Memory B cell (primary cell): ENCODE data around the gene GPR35.

Experiments used
- ATAC-seq: fragments of 150-1000 bp; cut with Tn5 transposase; 2 replicates; pipeline ENCODE4 v1.10.0; 2021; ENCODE audit warnings: low read depth, mild to moderate bottlenecking, moderate library complexity
- DNase-seq, 2 donors: peaks; one replicate each; pipeline ENCODE4 v3.0.0; 2022; ENCODE audit warnings: low spot score in 2 of 2
- H3K27ac Mint-ChIP-seq: one replicate; pipeline ENCODE4 v1.8.0; 2022; ENCODE audit warnings: mild to moderate bottlenecking, moderate library complexity, mixed read lengths
- H3K27me3 Mint-ChIP-seq: one replicate; pipeline ENCODE4 v1.8.0; 2022; ENCODE audit warnings: mixed read lengths
- H3K36me3 Mint-ChIP-seq: one replicate; pipeline ENCODE4 v1.8.0; 2022; ENCODE audit warnings: mild to moderate bottlenecking, mixed read lengths
- H3K4me1 Mint-ChIP-seq: one replicate; pipeline ENCODE4 v1.8.0; 2022; ENCODE audit warnings: mixed read lengths
- H3K4me3 Mint-ChIP-seq: one replicate; pipeline ENCODE4 v1.8.0; 2022; ENCODE audit warnings: mild to moderate bottlenecking, moderate library complexity, mixed read lengths
- H3K9me3 Mint-ChIP-seq: one replicate; pipeline ENCODE4 v1.8.0; 2022; ENCODE audit warnings: mixed read lengths

GPR35 gene

DNA sequence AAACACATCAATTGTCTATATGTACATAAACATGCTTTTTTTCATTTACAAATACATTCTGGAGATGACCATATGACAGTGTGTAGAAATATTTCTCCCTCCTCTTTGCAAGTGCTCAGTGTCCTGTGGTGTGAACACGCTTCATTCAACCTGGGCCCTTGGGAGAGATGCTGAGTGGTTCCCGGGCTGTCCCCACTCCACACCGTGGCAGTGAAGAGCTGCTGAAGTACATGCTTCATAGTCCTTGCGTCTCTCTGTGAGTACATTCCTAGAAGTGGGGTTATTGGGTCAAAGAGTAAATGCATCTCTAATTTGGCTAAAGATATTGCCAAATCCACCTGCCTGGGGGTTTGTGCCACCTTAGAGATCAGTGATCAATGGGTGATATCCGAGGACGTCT is 6.5 kb upstream of the GPR35 start:
- Mint-ChIP-seq H3K36me3 (peaks cover 7% of the 10 kb centered on the region), H3K9me3 (peaks cover 3% of the 10 kb centered on the region), H3K4me3 (no peak overlapping the region), H3K27me3 (peaks cover 10% of the 10 kb centered on the region), H3K27ac (no peak overlapping the region), H3K4me1 (peaks cover 3% of the 10 kb centered on the region)
- no peak for ATAC-seq
- no peak for DNase-seq

DNA sequence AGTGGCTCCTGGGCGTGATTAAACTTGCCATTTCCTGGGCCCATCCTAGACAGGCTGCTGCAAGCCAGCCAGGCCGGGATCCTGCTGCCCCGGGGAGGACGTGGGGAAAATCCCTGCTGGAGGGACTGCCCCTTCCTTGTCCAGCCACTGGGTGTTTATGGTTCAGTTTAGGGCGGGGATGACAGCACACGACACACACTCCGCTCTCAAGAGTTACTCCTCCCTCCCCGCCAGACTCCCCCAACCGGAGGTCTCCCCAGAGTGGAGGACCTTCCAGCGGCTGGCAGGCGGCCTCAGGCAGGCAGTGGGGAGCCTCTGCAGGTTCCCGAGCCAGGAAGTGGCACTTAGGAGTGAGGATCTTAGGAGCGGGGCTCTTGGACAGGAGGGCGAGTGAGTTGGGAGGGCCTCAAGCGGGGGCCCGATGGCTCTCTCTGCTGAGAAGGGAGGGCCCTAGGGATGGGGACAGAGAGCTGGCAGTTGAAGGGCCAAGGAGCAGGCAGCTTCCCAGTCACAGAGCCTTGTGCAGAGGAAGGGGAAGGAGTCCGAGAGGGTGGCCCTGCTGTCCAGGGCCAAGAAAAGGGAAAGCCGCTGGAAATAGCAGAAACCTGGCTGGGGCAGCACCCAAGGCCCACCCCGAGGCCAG is 5.7 kb upstream of the GPR35 start:
- Mint-ChIP-seq H3K4me1 (peaks cover 3% of the 10 kb centered on the region), H3K27ac (no peak overlapping the region), H3K27me3 (peaks cover 13% of the 10 kb centered on the region), H3K9me3 (peaks cover 3% of the 10 kb centered on the region), H3K4me3 (no peak overlapping the region), H3K36me3 (peaks cover 7% of the 10 kb centered on the region)
- DNase-seq: no peak
- ATAC-seq: no peak

DNA sequence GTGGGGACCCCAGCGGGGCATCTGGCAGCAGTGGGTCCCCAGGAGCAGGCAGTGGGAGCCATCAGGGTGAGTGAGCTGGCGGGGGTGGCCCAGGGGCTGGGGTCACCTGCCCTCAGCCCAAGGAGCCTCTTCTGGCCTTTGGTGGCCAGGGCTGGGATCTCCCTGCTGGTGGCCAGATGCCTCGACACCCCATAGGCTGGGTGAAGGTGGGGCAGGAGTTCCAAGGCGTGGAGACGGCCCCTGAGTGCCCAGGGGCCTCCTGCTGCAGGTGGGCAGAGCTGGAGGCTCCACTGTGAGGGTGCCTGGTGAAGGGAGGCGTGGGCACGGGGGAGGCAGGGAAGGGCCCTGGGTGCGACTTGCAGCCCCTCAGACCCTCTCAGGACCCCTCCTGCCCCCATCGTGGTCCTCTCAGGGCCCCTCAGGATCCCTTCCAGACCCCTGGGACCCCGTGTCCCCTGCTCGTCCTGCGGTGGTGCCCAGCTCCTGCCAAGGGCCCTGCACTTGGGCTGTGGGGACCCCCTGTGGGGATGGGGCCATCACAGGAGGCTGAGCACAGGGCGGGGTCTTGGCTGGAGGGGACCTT is 5.0 kb upstream of the GPR35 start:
- H3K4me3 Mint-ChIP-seq: no peak overlapping the region
- DNase-seq: no peak
- no peak overlapping the region for H3K27ac Mint-ChIP-seq
- peaks cover 8% of the 10 kb centered on the region for H3K4me1 Mint-ChIP-seq
- H3K36me3 Mint-ChIP-seq: peaks cover 7% of the 10 kb centered on the region
- H3K9me3 Mint-ChIP-seq: peaks cover 3% of the 10 kb centered on the region
- no peak for ATAC-seq
- H3K27me3 Mint-ChIP-seq: peaks cover 13% of the 10 kb centered on the region

DNA sequence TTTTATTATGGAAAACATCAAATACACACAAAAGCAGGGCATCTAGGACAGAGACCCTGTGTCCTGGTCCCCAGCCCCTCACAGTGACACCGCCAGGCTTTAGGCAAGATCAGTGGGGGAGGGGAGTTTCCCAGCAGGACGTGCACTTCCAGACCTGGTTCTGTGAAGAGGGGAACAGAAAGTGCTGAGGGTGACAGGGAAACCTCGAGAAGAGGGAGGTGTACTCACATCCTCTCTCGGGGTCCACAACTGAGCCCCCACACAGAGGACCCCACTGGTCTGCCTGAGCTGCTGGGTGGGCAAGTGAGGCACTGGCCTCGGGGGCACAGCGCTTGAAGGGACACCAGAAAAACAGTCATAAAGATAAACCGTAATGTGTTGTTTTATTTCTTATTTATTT is 4.4 kb upstream of the GPR35 start:
- Mint-ChIP-seq H3K4me1 (peaks cover 12% of the 10 kb centered on the region), H3K27me3 (peaks cover 13% of the 10 kb centered on the region), H3K36me3 (peaks cover 7% of the 10 kb centered on the region), H3K4me3 (no peak overlapping the region), H3K9me3 (peaks cover 3% of the 10 kb centered on the region), H3K27ac (no peak overlapping the region)
- DNase-seq (no peak), ATAC-seq (no peak)

DNA sequence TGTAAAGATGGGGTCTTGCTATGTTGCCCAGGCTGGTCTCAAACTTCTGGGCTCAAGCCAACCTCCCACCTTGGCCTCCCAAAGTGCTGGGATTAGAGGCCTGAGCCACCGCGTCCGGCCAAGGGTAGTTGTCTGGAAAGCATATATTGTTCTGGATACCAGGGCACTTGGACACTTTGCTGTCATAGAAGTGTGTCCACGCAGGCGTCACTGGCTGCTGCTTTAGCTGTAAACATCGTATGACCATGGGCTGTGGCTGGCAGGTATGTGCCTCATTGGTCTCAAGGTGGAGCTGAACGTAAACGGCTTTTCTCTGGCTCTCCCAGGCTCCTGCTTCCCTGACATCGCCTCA is 3.2 kb upstream of the GPR35 start:
- ATAC-seq: no peak
- peaks cover 18% of the 10 kb centered on the region for H3K4me1 Mint-ChIP-seq
- peak overlapping the region; percentile 11 for H3K4me3 Mint-ChIP-seq
- peaks cover 1% of the 10 kb centered on the region for H3K9me3 Mint-ChIP-seq
- no peak for DNase-seq
- H3K27ac Mint-ChIP-seq: peak overlapping the region; percentile 38
- peaks cover 7% of the 10 kb centered on the region for H3K36me3 Mint-ChIP-seq
- peaks cover 13% of the 10 kb centered on the region for H3K27me3 Mint-ChIP-seq

DNA sequence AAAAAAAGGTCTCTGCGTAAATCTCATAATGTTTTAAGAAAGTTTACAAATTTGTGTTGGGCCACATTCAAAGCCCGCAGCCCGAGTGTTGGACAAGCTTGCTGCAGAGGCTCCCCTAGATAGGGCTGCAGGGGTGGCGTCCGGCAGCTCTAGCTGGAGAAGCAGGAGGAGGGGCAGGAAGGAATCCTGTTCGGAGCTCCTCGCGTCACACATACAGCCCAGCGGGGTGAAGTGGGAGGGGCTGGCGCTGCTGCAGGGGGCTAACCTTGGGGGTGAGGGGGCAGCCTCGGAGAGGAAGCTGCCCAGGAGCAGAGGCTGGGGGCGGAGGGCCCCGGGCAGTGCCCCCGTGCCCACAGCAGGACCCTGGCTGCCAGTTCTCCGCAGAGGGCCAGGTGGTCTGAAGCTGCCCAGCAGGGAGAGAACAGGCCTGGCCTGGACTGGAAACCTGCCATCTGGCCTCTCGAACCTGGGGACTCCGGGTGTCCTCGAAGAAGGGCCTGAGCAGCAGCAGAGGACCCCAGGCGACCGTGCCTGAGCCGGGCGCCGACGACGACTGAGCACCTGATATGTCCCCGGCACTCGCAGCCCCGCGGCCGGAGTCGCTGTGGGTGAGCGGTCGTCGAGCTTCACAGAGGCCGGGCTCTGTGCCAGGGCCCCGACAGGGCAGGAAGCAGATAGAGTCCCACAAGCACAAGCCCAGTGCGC is 2.6 kb upstream of the GPR35 start:
- Mint-ChIP-seq H3K27ac (no peak overlapping the region), H3K4me3 (no peak overlapping the region), H3K27me3 (peaks cover 13% of the 10 kb centered on the region), H3K9me3 (peaks cover 1% of the 10 kb centered on the region), H3K4me1 (peaks cover 18% of the 10 kb centered on the region), H3K36me3 (peaks cover 7% of the 10 kb centered on the region)
- DNase-seq (no peak), ATAC-seq (no peak)

DNA sequence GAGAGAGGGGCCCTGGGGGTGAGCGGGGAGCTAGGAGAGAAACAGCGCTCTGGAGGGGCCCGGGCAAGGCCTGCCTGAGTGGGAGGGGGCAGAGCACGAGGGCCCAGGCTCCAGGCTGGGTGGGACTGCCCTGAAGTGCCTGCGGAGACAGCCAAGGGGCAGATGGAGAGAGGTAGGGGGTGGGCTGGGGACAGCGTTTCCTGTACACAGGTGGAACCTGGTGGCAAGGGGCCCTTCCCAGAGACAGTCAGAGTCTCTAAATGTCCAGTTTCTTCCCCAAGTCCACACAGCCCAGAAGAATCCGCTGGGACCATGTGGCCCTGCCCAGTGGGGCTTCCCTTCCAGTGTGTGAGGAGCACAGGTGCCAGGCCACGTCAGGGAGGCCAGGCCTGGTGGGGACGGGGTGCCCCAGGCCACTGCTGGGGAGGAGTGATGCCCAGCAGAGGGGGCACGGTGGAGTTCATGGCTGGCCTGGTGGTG is 1.7 kb upstream of the GPR35 start:
- Mint-ChIP-seq H3K4me3 (no peak overlapping the region), H3K27me3 (peaks cover 13% of the 10 kb centered on the region), H3K9me3 (no peaks in the 10 kb centered on the region), H3K36me3 (peaks cover 6% of the 10 kb centered on the region), H3K4me1 (peaks cover 18% of the 10 kb centered on the region), H3K27ac (no peak overlapping the region)
- DNase-seq (no peak), ATAC-seq (no peak)

DNA sequence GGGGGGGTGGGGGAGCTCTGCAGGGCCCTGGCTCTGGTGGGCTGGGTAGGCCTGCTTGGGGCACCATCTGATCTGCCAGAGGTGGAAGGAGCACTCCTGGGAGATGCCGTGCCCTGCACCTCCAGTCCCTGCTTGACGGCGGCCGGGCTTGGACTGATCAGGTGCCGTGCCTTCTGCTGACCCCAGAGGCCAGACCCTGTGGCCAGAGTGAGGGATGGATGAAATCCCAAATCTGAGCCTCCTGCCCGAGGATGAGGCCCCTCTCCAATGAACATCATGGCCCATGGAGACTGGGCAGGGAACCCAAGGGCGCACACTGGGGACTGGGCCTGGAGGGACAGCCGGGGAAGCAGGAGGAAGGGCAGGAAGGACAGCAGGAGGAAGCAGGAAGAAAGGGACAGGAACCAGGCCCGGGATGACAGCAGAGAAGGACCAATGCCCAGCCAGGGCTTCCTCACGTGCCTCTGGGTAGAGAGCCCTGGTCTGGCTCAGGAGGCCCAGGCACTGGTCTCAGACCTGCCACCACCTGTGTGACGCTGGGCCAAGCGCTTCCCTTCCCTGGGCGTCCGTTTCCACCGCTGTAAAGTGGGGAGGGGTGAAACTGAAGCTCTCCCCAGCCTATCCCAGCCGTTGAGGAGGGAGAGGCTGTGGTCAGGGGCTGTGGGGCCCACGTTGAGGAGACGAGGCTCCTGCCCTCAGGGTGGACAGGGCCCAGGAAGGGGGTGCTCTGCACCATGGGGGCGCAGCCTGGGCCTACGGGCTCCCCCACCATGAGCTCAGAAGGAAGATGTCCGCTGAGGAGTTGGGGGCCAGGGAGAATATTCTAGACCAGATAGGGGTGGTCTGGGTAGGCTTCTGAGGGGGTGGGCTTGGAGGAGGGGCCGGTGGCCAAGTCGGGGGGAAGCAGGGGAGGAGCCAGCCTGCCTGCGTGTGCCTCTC is 1.0 kb upstream of the GPR35 start:
- no peak for ATAC-seq
- Mint-ChIP-seq H3K4me1 (peaks cover 18% of the 10 kb centered on the region), H3K4me3 (peak overlapping the region; percentile 37), H3K9me3 (no peaks in the 10 kb centered on the region), H3K27me3 (peaks cover 13% of the 10 kb centered on the region), H3K36me3 (peaks cover 6% of the 10 kb centered on the region), H3K27ac (peak overlapping the region; percentile 76)
- DNase-seq: no peak

DNA sequence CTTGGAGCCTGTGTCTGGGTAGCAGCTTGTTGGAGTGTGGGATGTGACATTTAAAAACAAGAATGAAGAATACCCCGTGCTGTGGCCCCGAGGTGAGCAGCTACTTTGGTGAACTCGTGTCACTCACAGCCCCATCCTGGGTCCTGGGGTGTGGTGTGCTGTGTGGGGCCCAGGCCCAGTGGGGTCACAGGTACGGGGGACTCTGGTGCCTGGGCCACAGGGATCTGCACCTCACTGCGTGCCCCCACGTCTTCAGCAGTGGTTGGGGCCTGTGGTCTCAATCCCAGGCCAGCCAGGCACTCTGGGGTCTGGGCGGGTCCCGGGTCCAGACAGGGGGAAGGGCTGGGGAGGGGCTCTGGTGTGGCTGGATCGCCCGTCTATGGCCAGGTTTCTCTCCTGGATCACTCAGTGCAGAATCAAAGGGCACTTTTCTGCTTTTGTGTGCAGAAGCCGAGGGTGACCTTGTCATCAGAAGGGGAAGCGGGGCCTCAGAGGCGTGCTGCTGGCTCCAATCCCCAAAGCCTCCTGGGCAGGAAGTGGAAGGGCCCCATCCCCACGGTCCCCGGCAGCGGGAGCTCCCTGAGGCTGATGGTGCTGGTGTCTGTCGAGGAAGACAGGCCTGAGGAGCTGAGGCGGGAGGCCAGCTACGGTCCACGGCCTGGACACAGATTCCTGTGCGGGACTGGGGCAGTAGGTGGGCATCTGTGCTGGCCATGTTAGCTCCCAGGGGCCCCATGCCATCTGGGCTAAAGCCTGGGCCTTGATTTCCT is 1.4 kb downstream of the GPR35 start:
- Mint-ChIP-seq H3K36me3 (peaks cover 4% of the 10 kb centered on the region), H3K4me1 (peaks cover 15% of the 10 kb centered on the region), H3K27ac (peak overlapping the region; percentile 47), H3K9me3 (no peaks in the 10 kb centered on the region), H3K27me3 (peaks cover 11% of the 10 kb centered on the region), H3K4me3 (no peak overlapping the region)
- peak; percentile 21 for ATAC-seq
- DNase-seq: no peak

DNA sequence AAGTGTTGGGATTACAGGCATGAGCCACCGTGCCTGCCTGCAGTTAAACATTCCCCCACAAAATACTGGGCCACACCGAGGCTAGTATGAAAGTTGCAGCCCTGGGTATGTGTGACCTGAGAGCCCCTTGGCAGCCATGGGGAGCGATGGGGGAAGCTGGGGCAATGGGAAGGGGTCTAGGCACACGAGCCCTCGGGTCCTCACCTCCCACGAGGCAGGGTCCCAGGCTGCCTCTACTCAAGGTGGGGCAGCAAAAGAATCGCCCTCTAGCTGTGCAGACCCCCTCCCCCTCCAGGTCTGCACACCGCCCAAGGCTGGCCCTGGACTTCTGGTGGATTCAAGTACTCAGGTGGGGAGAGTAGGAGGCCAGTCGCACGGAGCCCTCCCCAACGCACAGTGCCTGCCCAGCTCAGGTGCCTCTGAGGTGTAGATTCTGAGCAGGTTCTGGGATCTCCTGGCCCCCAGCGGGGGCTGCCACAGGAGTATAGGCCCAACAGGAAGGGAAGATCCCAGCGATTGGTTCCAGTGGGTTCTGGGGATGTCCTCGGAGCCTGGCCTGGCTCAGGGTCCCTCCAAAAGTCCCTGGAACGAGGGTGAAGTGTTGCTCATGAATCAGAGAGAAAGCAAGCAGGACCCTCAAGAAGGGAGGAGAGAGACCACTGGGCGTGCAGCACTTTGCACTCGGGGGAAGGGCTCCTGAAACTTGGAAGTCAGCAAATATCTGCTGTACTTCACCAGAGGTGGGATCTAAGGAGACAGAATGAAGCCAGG is 2.6 kb downstream of the GPR35 start:
- no peak overlapping the region for H3K4me3 Mint-ChIP-seq
- H3K36me3 Mint-ChIP-seq: no peaks in the 10 kb centered on the region
- H3K9me3 Mint-ChIP-seq: peaks cover 3% of the 10 kb centered on the region
- no peak for ATAC-seq
- DNase-seq: no peak
- H3K4me1 Mint-ChIP-seq: peaks cover 15% of the 10 kb centered on the region
- H3K27me3 Mint-ChIP-seq: peaks cover 7% of the 10 kb centered on the region
- no peak overlapping the region for H3K27ac Mint-ChIP-seq

DNA sequence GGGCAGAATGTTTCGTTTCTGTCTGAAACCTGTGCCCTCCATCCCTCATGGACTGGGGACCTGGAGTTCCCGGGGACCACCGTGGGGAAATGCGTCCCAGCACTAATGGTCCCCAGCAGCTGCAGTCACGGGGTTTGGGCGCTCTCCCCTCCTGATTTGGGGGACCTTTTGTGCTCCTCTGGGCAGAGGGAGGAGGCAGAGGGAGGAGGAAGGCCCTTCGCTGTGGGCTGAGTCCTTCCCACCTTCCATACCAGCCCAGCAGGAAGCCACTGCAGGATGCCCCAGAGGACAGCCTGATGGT is 3.2 kb downstream of the GPR35 start:
- no peak for ATAC-seq
- peaks cover 15% of the 10 kb centered on the region for H3K4me1 Mint-ChIP-seq
- peaks cover 8% of the 10 kb centered on the region for H3K9me3 Mint-ChIP-seq
- no peak overlapping the region for H3K27ac Mint-ChIP-seq
- no peak overlapping the region for H3K4me3 Mint-ChIP-seq
- H3K36me3 Mint-ChIP-seq: no peaks in the 10 kb centered on the region
- no peak for DNase-seq
- H3K27me3 Mint-ChIP-seq: peaks cover 3% of the 10 kb centered on the region

DNA sequence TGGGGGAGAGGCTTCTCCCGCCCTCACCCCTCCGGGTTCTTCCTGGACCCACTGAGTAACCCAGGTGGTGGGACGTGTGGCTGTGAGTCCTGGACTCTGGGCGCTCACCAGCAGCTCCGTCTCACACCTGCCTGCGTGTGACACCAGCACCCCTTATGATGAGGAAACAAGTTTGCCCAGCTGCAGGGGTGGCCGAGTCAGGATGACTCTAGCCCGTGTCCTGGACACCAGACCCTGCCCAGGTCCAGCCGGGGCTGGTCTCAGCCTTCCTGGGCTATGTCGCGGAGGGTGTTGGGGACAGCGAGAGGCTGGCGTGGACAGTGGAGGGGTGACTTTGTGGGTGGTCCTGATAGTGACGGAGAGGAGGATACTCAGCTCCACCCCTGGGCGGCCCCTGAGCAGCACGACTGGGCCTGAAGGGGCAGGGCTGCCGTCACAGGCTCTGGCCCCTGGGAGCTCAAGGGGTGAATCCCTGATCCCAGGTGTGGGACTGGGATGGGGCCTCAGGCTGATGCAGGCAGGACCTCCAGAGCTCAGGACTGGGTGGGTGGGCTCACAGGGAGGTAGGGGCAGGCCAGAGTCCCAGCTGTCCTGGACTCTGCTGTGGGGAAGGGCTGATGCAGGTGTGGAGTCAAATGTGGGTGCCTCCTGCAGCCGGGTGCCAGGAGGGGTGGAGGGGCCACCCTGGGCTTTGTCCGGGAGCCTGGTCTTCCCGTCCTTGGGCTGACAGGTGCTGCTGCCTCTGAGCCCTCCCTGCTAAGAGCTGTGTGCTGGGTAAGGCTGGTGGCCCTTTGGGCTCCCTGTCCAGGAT is 3.7 kb downstream of the GPR35 start:
- peaks cover 2% of the 10 kb centered on the region for H3K27me3 Mint-ChIP-seq

More for the DNA sequence above, 3.7 kb downstream of the GPR35 start:
- H3K4me3 Mint-ChIP-seq: no peak overlapping the region
- H3K9me3 Mint-ChIP-seq: peaks cover 10% of the 10 kb centered on the region
- no peak for DNase-seq
- H3K4me1 Mint-ChIP-seq: peaks cover 15% of the 10 kb centered on the region
- no peak for ATAC-seq
- H3K36me3 Mint-ChIP-seq: peaks cover 2% of the 10 kb centered on the region
- no peak overlapping the region for H3K27ac Mint-ChIP-seq
